HG02588 (cell line): Measurements from ENCODE around the gene SLC22A3.
"Not testable (repeated sequence)": the region's sequence is repeated elsewhere in the genome, so short reads cannot be mapped to it uniquely, and the experiment has no call there.

ENCODE experiments used
- ATAC-seq: cut with Tn5 transposase; IDR thresholded peaks from one replicate; pipeline ENCODE4 v1.9.1; 2021; ENCODE audit warnings: mild to moderate bottlenecking, moderate library complexity; ENCODE audit not compliant: unreplicated experiment

Gene SLC22A3

GRCh38 chr6:160348223-160349019 lies at the start of gene SLC22A3:
TSS of gene SLC22A3 (plus strand) at chr6:160348378. CDS start at chr6:160348420, 42 bp downstream.
- no peak for ATAC-seq

GRCh38 chr6:160299559-160299958 lies 48.6 kb upstream of the SLC22A3 start:
- ATAC-seq = no peak

GRCh38 chr6:160300076-160300695 lies 48.0 kb upstream of the SLC22A3 start:
- ATAC-seq = no peak

GRCh38 chr6:160301339-160301738 lies 46.8 kb upstream of the SLC22A3 start:
- ATAC-seq = no peak

DNA sequence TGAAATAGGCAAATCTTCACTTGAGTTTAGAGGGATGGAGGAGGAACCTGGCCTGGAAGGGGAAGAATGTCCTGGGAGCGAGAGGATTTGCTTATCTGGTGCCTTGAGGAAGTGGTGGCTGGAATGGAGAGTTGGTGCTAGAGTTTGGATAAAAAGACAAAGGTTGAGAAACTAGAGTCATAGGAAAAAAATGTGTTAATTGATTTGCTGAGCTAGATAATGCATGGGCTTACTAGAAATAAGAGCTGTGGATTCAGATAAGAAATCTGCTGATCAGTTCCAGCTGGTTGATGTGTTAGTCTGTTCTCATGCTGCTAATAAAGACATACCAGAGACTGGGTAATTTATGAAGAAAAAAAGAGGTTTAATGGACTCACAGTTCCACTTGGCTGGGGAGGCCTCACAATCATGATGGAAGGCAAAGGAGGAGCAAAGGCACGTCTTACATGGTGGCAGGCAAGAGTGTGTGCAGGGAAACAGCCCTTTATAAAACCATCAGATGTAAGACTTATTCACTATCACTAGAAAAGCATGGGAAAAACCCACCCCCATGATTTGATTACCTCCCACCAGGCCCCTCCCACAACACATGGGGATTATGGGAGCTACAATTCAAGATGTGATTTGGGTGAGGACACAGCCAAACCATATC lies 45.6 kb upstream of the SLC22A3 start:
- ATAC-seq = not testable (repeated sequence)

- no peak for ATAC-seq
Observed at GRCh38 chr6:160303806-160304205, 44.4 kb upstream of the SLC22A3 start.

- no peak for ATAC-seq
Observed at GRCh38 chr6:160305926-160306713, 42.1 kb upstream of the SLC22A3 start.

DNA sequence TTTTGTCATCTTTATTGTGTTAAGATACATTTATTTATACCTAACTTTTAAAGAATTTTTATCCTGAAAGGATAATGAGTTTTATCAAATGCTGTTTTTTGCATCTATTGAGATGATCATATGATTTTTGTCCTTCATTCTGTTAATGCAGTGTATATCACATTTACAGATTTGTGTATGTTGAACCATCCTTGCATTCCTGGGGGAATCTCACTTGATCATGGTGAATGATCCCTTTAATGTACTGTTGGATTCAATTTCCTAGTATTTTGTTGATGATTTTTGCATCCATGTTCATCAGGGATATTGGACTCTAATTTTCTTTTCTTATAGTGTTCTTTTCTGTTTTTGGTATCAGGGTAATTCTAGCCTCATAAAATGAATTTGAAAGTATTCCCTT lies 38.5 kb upstream of the SLC22A3 start:
- ATAC-seq = no peak

DNA sequence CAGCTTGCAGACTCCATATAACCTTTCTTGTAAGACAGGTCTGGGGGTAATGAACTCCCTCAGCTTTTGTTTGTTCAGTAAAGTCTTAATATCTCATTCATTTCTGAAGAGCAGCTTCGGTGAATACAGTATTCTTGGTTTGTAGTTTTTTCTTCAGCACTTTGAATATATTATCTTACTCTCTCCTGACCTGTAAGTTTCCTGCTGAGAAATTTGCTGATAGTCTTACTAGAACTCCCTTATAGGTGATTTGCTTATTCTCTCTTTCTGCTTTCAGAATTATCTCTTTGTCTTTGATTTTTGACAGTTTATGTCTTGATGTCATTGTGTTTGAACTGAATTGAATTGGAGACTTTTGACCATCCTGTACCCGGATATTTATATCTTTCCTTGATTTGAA lies 35.3 kb upstream of the SLC22A3 start:
- no peak for ATAC-seq

- no peak for ATAC-seq
Observed at GRCh38 chr6:160315310-160315709, 32.9 kb upstream of the SLC22A3 start.

DNA sequence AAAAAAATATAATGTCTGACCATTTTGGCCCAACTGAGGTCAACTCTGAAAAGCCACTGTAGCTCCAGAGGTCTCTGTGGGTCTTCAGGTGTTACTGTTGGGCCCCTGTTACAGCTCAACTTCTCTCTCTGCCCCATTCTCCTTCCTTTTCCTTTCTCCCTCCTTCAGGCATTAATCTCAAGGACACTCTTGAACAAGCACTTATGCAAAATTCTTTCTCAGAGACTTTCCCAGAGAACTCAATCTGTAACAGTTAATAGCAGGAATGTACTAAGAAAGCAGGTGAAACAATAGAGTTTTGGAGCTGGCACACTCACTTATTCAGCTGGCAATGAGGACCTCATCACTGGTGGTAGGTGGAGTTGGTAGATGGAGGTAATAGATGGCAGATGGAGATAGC lies 31.9 kb upstream of the SLC22A3 start:
- no peak for ATAC-seq

DNA sequence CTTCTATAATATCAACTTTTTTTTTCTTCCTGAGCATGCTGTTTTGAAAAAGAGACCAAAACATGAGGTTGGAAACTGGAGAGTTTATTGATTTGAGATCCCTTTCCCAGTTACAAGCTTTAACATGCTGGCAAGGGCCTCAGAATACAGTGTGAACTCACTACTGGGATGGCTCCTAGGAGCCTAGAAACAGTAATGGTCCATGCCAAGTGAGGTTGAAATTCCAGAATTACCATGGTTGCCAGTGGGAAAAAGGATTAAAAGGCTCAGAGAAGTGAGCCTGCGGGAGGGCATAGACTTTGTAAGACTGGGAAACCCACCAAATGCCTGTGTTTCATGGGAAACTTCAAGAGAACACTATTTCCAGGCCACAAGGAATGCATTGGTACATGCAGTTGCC lies 28.9 kb upstream of the SLC22A3 start:
- ATAC-seq = no peak

- ATAC-seq = no peak
Observed at GRCh38 chr6:160321729-160322505, 26.3 kb upstream of the SLC22A3 start.

DNA sequence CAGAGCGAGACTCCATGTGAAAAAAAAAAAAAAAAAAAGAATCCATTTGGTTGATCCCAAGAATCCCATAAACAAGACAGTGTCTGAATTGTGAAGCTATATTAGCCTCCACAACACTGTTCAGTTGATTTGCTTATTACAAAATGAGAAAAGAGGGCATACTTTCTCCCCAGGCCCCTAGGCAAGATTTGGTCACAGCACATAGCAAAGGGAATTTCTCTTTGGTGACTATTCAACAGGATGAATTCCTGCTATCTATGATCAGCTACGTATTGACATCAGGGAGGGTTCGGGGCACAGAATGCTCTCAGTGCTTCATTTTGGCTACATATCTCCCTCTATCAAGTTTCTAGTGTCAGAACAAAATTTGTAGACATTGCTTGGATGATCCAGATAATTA lies 20.2 kb upstream of the SLC22A3 start:
- ATAC-seq = no peak

- no peak for ATAC-seq
Observed at GRCh38 chr6:160328447-160328846, 19.7 kb upstream of the SLC22A3 start.

DNA sequence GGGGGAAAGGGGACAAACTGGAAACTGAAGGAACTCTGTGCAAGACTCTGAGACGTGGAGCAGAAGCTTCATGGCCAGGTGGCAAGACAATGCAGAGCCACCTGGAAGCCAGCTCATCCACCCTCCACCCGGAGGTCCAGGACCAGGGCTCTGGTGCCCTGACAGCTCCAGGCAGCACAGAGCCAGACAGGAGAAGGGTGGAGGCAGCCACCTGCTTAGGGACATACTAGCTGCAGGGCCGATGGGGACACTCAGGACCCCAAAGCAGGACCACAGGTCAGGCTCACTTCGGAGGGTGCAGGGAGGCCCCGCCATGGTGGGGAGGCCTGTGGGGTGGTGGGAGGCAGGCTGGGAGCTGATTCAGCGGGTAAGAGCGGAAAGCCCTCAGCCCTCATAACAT lies 19.0 kb upstream of the SLC22A3 start:
- no peak for ATAC-seq

- ATAC-seq = no peak
Observed at GRCh38 chr6:160330619-160331018, 17.6 kb upstream of the SLC22A3 start.

GRCh38 chr6:160331204-160331603 lies 17.0 kb upstream of the SLC22A3 start:
- no peak for ATAC-seq

DNA sequence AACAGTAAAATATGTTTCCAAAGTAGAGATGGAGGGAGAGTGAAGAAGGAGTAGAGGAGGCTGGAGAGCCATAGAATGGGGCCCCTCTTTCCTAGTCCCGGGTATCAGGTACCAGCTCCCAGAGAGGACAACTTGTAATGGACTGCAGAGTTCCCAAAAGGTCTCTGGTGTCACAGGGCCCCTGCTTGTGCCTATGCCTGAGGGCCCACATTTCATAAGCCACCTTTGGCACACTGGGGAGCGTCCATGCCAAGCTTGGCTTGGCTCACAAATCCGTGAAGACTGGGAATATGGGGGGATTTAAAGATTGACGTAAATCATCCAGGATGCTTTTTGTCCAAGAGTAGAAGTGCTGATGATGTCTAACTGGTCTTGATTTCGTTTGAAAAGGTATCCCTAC lies 16.4 kb upstream of the SLC22A3 start:
- ATAC-seq = no peak

DNA sequence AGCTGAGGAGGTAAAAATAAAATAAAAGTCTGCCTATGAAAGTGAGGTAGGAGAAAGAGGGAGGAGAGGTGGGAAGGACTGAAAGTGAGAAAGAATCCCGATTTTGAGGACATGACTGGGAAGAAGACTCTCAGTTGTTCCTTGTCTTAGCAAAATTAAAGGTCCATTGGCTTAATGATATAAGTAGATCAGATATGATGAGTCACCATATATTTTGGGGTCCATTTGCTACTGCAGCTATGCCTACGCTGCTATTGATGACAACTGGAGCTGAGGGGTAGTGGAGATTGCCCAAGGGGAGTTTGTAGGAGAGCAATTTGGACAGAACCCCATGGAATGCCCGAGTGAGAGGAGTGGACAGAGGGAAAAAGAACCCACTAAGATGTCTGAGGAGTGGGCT lies 15.1 kb upstream of the SLC22A3 start:
- no peak for ATAC-seq
